Mucosa of descending colon (tissue), 3 donors: Measurements from ENCODE around the gene MYH7. TPM values are rescaled to one million over a fixed set of nuclear protein-coding genes. Genes with fewer than 3 reads are reported as not detected.
A peak's percentile ranks its signal among the peaks of the same experiment; 100 is the strongest.

Experiments used
- ATAC-seq: fragments of 200-7000 bp; cut with Tn5 transposase; one replicate; pipeline ENCODE4 v1.9.1; 2020; ENCODE audit warnings: mild to moderate bottlenecking, moderate library complexity
- DNase-seq, 3 donors: peaks; one replicate each; pipeline ENCODE4 v3.0.0-alpha.2; 2020
- H3K36me3 ChIP-seq: fragments of 200-600 bp; one replicate; pipeline ENCODE4 v1.8.0; 2021; ENCODE audit warnings: low read depth, mild to moderate bottlenecking
- H3K4me1 ChIP-seq: fragments of 200-600 bp; one replicate; pipeline ENCODE4 v1.8.0; 2021; ENCODE audit warnings: low read depth, mild to moderate bottlenecking
- H3K4me3 ChIP-seq: fragments of 200-600 bp; one replicate; pipeline ENCODE4 v1.8.0; 2021; ENCODE audit warnings: mild to moderate bottlenecking
- H3K9me3 ChIP-seq: fragments of 200-600 bp; one replicate; pipeline ENCODE4 v1.8.0; 2021; ENCODE audit warnings: mild to moderate bottlenecking
- intact Hi-C, 2 donors: fragments of 100-400 bp; cut with DNase I in 1 of 2; cut with micrococcal nuclease in 1 of 2; formaldehyde crosslinking; loops; one replicate each; pipeline versions ENCODE4 v1.11.0 to v1.11.1; 2022; cut with DNase I, micrococcal nuclease
- total RNA-seq, 3 donors: library from RNA; stranded (reverse); fragmentation: NEBNext Ultra II Directional in 2 of 3; extraction: Animal tissue kit (Norgen Biotek cat#: 25700) in 2 of 3; gene quantifications; one replicate each; pipeline versions ENCODE4 v1.2.1 to v1.2.4, GENCODE V29; 2021 to 2023
- TF ChIP-seq, protein P1 (sequence below): fragments of 200-600 bp; IDR thresholded peaks from one replicate; pipeline ENCODE4 v1.8.0; 2022; ENCODE audit warnings: antibody characterized with exemption, mild to moderate bottlenecking
- donor health status: DM: no; HTN: no; CAD: no; lungs with moderate emphysema.
- donor health status: DM: no; HTN: no; CAD: no.
- donor health status: DM: no; HTN: yes; CAD: no.

The MYH7 gene
- total RNA-seq, 3 donors from 2014 or later = 0.13 to 6.2 (median 1.2) TPM

DNA sequence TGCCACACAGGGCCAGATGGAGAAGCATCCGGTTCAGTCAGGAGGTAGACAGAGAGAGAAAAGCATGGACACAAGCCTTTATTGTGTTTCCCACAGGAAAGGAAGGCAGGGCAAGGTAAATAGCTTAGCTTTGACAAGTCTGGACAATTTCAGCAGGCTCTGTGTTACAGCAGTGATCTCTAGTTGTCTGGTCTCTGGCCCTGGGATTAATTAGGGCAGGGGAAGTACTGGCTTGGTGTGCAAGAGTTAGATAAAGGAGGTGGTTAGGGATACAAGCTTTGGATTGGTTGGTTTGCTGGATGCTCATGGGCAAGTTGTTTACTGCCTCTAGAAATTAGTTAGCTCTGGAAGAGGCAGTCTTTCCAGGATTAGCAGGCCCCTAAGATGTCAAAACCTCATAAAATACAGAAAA is 19.0 kb upstream of the MYH7 start:
- DNase-seq (no peak), ATAC-seq (peak; percentile 18)
- Histone ChIP-seq H3K4me1 (peaks cover 6% of the 10 kb centered on the region), H3K4me3 (no peak overlapping the region), H3K9me3 (no peaks in the 10 kb centered on the region), H3K36me3 (no peaks in the 10 kb centered on the region)
- TF ChIP-seq, protein P1, sequence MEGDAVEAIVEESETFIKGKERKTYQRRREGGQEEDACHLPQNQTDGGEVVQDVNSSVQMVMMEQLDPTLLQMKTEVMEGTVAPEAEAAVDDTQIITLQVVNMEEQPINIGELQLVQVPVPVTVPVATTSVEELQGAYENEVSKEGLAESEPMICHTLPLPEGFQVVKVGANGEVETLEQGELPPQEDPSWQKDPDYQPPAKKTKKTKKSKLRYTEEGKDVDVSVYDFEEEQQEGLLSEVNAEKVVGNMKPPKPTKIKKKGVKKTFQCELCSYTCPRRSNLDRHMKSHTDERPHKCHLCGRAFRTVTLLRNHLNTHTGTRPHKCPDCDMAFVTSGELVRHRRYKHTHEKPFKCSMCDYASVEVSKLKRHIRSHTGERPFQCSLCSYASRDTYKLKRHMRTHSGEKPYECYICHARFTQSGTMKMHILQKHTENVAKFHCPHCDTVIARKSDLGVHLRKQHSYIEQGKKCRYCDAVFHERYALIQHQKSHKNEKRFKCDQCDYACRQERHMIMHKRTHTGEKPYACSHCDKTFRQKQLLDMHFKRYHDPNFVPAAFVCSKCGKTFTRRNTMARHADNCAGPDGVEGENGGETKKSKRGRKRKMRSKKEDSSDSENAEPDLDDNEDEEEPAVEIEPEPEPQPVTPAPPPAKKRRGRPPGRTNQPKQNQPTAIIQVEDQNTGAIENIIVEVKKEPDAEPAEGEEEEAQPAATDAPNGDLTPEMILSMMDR = no peak
- intact Hi-C loops = no loop called here

DNA sequence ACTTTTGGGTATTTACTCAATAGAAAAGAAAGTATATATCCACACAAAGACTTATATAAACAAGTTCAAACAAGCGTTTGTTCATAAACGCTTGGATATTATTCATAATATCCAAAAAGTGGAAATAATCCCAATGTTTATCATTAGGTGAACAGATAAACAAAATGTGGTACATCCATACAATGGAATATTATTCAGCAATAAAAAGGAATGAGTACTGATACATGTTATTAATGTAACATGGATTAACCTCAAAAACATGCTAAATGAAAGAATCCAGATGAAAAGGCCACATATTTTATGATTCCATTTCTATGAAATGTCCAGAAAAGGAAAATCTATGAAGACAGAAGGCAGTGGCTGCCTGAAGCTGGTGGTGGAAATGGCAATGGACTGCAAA is 16.8 kb upstream of the MYH7 start:
- TF ChIP-seq, protein P1 = no peak
- Histone ChIP-seq H3K4me1 (peaks cover 13% of the 10 kb centered on the region), H3K4me3 (no peak overlapping the region), H3K36me3 (no peaks in the 10 kb centered on the region), H3K9me3 (no peaks in the 10 kb centered on the region)
- intact Hi-C loops = no loop called here
- no peak for ATAC-seq
- DNase-seq = no peak

DNA sequence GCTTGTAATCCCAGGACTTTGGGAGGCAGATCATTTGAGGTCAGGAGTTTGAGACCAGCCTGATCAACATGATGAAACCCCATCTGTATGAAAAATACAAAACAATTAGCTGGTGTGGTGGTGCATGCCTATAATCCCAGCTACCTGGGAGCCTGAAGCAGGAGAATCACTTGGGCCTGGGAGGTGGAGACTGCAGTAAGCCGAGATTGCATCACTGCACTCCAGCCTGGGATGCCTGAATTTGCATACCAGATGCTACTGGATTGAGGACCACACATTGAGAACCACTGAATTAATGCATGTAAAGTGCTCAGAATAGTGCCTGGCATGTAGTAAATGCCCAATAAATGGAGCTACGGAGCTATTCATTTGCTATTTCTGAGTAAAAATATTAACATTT is 14.9 kb upstream of the MYH7 start:
- H3K36me3 ChIP-seq = no peaks in the 10 kb centered on the region
- intact Hi-C loops = no loop called here
- no peak for DNase-seq
- H3K4me3 ChIP-seq = no peak overlapping the region
- H3K4me1 ChIP-seq = peaks cover 25% of the 10 kb centered on the region
- TF ChIP-seq, protein P1 = no peak
- no peak for ATAC-seq
- no peaks in the 10 kb centered on the region for H3K9me3 ChIP-seq

DNA sequence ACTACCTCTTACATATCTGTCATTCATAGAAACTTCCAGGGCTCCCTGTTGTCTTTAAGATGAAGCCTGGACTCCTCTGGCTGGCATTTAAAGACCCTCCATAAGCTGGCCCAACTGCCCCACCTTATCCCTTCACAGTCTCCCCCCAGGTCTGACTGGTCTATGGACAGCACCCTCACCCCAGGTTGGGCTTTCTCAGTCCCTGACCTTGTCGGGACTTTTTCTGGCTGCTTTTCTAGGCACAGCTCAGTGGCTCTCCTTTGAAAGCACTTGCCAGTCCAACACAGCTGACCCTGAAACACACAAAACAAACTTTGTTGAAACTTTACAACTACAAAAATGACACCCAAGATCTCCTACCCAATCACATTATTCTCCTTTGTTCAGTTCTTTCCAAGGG is 13.9 kb upstream of the MYH7 start:
- H3K4me1 ChIP-seq = peaks cover 25% of the 10 kb centered on the region
- no peak for ATAC-seq
- TF ChIP-seq, protein P1 = no peak
- DNase-seq = no peak
- H3K36me3 ChIP-seq = no peaks in the 10 kb centered on the region
- H3K4me3 ChIP-seq = no peak overlapping the region
- no peaks in the 10 kb centered on the region for H3K9me3 ChIP-seq
- intact Hi-C loops = no loop called here

DNA sequence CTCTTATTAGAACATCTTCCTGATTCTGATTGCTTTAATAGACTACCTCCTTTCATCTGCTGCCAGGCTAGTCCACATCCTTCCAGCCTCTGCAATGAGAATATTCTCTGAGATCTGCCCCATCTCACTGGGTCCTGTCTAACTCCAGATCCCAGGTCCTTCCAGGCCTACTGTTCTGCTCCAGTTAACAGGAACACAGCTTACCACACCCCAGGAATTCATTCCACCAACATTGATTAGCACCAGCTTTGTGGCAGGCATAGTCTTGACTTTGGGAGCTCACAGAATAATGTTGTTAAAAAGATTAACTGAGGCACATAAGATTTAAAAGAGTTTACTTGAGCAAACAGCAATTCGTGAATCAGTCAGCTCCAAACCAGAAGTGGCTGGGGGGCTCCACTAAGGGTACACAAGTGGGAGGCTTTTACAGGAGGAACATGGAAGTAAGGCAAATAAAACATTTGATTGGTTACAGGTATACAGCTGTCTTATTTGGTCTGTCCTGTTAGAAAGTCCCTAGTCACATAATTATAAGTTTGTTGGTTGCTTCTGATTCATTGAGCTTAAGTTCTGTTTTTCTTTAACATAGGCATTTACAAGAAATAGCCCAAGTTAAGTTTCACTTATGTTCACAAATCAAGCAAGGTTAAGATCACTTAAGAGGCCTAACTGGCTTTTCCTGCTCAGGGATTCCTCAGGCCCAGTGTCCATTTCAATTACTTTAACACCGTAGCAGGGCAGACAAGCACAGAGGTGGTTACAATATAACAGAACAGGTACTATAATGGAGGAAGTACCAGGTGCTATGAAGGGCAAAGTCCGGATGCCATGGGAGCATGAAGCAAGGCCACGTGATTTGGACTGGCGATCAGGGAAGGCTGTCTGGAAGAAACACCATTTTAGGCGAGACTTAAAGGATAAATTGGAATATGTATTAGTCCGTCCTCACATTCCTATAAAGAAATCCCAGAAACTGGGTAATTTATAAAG is 12.2 kb upstream of the MYH7 start:
- DNase-seq = peak; percentile 67 to 90 (median 73)
- Histone ChIP-seq H3K4me3 (no peak overlapping the region), H3K4me1 (peaks cover 25% of the 10 kb centered on the region), H3K36me3 (no peaks in the 10 kb centered on the region), H3K9me3 (no peaks in the 10 kb centered on the region)
- peak; percentile 98 for ATAC-seq
- TF ChIP-seq, protein P1 = no peak
- intact Hi-C loops = no loop called here
